Superior temporal gyrus (tissue), 1 donor: ENCODE results near the gene CGB1.
"Not testable (repeated sequence)": the region's sequence is repeated elsewhere in the genome, so short reads cannot be mapped to it uniquely, and the experiment has no call there.

Experiments used
- DNase-seq: peaks from one replicate; pipeline ENCODE4 v3.0.0-alpha.2; 2016; ENCODE audit errors: extremely low spot score

CGB1 gene

GRCh38 chr19:49036815-49037214 is at the start of gene CGB1:
TSS of gene CGB1 (minus strand) at chr19:49036895. CDS start at chr19:49036711, 184 bp downstream.
- DNase-seq, result not testable (repeated sequence)

DNA sequence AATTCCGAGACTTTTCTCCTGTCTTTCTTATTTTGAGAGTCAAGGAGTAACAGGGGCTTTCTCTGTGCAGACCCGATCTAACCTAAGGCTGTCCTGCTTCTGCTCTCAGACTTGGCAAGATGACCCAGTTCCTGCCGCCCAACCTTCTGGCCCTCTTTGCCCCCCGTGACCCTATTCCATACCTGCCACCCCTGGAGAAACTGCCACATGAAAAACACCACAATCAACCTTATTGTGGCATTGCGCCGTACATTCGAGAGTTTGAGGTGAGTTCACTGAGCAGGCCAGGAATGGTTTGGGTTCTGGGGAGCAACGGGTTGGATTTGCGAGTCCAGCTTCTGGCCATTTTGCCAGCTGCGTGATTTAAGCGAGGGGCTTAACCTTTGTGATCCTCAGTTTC is 49.6 kb upstream of the CGB1 start:
- no peak for DNase-seq

- DNase-seq, result no peak
Observed at GRCh38 chr19:49085868-49086232, 49.2 kb upstream of the CGB1 start.

DNA sequence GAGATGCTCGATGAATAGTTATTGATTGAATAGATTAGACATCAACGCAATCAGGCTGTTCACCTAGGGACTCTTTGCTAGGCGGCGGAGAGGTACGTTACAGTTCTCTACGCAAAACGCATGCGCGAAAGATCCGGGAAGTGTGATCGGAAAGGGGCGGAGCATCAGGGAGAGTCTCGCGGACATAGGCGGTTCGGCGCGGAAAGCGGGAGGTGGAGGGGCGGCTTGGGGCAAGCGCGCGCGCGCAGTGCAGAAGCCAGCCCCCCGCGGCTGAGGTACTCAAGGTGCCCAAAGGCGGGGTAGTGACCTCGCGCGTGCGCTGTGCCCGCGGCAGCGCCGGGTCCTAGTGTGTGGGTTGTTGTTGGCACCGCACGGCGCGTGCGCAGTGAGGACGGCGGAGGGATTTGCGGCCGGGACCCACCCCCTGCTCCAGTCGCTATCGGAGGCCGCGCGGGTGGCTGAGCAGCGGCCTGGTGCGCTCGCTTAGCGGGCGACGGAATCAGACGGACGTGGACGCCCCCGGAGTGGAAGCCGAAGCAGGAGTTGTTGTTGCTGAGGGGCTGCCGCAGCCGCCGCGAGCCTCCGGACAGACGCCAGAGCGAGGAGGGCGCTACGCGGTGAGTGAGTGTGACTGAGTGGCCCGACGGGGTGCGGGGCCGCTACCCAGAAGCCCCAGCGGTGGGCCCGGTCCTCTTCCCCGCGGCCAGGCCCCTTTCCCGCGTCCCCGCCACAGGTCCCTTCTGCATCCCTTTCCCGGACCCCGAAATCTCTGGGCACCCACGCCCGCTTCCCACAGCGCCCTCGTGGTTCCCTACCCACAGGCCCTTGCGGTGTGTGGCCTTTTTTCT is 48.5 kb upstream of the CGB1 start, which contains the start of gene SNRNP70:
SNRNP70 (plus strand) TSS at position 432 of the 848 bp plus-strand sequence. CDS start 964 bp downstream, outside the sequence.
- DNase-seq, result peak; percentile 99

DNA sequence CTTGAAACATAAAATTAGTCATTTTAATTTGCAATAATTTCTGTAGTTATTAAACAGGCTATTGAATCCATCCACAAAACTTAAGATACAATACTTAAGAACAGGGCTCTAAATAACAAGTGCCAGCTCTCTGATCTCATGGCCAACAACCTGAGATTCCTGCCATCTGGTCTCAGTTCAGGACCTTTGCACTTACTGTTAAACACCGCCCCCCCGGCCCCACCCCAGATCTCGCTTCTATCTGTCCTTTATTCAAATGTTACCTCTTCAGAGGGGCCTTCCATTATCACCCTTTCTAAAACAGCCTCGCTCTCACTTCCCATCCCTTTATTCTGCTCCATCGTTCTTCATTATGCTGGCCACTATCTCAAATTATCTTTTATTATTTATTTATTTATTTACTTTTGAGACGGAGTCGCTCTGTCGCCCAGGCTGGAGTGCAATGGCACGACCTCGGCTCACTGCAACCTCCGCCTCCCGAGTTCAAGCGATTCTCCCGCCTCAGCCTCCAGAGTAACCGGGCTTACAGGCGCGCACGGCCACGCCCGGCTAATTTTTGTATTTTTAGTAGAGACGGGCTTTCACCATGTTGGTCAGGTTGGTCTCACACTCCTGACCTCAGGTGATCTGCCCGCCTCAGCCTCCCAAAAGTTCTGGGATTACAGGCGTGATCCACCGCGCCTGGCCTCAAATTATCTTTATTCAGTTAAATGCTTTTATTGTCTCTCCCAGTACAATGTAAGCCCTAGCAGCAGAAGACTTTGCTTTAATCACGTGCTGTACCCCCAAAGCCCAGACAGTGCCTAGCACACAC is 47.7 kb upstream of the CGB1 start:
- no peak for DNase-seq

DNA sequence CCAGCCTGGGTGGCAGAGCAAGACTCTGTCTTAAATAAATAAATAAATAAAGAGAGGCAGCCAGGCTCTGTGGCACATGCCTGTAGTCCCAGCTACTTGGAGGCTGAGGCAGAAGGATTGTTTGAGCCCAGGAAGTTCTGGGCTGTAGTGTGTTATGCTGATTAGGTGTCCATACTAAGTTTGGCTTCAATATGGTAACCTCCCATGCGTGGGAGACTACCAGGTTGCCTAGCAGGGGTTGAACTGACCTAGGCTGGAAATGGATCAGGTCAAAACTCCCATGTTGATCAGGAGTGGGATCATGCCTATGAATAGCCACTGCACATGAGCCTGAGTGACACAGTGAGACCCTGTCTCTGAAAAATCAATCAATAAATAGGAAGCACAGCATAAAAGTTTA is 44.6 kb upstream of the CGB1 start:
- no peak for DNase-seq

GRCh38 chr19:49080392-49080791 is 43.7 kb upstream of the CGB1 start:
- no peak for DNase-seq

DNA sequence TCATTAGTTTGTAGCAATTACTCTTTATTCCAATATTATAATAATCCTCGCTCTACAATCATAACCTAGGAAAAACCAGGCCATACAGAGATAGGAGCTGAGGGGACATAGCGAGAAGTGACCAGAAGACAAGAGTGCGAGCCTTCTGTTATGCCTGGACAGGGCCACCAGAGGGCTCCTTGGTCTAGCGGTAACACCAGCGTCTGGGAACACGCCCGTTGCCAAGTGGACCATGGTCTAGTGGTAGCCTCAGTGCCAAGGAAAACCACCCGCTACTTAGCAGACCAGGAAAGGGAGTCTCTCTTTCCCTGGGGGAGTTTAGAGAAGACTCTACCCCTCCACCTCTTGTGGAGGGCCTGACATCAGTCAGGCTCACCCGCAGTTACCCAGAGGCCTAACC is 38.2 kb upstream of the CGB1 start:
- peak; percentile 49 for DNase-seq

GRCh38 chr19:49073514-49074378 is 37.1 kb upstream of the CGB1 start:
- no peak for DNase-seq

GRCh38 chr19:49071860-49072547 is 35.3 kb upstream of the CGB1 start:
- no peak for DNase-seq

DNA sequence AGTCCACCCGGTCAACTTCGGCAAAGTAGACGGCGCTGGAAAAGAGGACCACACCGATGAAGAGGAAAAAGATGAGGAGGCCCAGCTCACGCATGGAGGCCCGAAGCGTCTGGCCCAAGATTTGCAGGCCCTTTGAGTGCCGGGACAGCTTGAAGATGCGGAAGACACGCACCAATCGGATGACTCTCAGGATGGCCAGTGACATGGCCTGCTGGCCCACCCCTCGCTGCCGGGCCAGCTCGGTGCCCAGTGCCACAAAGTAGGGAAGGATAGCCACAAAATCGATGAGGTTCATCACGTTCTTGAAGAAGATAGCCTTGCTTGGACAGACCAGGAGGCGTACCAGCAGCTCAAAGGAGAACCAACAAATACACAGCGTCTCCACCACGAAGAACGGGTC is 33.7 kb upstream of the CGB1 start:
- no peak for DNase-seq

- no peak for DNase-seq
Observed at GRCh38 chr19:49069026-49069425, 32.3 kb upstream of the CGB1 start.

GRCh38 chr19:49067554-49067953 is 30.9 kb upstream of the CGB1 start:
- DNase-seq, result no peak

GRCh38 chr19:49065905-49066512 is 29.3 kb upstream of the CGB1 start:
- DNase-seq, result no peak

DNA sequence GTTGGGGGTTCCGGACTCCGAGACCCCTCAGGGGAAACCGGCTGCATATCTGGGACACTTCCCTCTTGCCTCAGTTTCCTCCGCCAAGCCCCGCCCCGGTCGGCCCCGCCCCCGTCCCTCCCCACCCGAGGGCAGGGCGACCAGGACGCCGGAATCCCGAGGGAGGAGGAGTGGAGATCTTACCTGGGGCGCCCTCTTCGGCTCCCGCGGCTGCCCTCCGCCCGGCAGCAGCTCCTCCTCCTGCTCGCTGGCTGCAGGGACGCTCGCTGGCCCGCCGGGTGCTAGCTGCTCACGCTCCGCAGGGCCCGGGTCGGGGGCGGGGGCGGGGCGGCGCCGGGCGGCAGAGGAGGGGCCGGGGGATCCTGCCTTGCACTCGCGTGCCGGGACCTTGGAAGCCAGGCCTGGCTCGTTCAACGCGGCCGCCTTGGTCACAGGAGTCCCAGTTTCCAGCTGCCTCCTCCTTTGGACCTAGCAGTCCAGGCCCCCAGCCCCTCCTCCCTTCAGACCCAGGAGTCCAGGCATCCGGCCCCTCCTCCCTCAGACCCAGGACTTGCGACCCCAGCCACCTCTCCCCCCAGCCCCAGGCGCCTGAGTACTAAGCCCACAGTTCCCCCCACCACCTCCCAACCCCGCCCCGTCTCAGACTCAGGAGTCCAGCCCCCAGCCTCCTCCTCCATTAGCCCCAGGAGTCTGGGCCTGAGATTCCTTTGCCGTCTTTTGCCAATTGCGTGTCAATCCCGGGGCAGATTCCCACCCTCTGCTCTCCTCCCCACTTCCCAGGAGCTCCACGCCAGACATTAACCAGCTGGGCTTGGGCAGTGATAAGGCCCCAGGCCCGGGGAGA is 28.3 kb upstream of the CGB1 start, which contains the start of gene NTF4:
NTF4 (minus strand) TSS at position 51 of the 844 bp plus-strand sequence. CDS start 2,821 bp downstream, outside the sequence.
- no peak for DNase-seq

- DNase-seq, result no peak
Observed at GRCh38 chr19:49064029-49064629, 27.4 kb upstream of the CGB1 start.

DNA sequence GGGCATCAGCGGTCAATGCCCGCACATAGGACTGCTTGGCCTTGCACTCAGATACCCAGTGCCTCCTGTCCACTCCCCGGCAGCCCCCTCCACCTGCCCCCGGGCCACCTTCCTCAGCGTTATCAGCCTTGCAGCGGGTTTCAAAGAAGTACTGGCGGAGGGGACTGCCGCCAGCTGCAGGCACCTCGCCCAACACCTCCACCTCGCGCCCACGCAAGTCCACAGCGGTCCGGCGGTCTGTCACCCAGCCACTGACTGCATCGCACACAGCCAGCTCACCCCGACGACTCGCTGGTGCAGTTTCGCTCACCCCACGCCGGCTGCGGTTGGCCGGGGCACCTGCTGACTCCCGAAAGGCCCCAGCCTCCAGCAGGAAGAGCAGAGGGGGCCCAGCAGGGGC is 24.8 kb upstream of the CGB1 start:
- no peak for DNase-seq

DNA sequence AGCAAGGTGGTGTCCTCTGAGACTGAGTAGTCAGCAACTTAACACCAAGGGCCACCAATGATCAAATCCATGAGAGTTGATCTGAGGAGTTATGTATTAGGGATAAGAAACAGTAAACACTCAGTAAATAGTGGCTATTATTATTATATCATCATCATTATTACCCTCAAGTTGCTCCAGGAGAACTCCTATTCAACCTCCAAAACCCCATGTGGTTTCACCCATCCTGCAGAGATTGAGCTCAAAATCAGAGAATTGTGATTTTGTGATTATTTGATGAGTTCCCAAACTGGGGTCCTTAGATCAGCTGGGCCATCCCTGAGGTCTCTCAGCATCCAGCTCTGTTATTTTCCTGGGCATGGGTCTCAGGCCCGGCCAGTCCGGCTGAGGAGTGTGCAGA is 24.3 kb upstream of the CGB1 start:
- DNase-seq, result no peak

- no peak for DNase-seq
Observed at GRCh38 chr19:49059053-49059452, 22.4 kb upstream of the CGB1 start.
